ENCODE measurements around the gene ATP1B2.
"Not testable (repeated sequence)": the region's sequence is repeated elsewhere in the genome, so short reads cannot be mapped to it uniquely, and the experiment has no call there.

GRCh38 chr17:7625749-7626148 lies 25.0 kb upstream of the ATP1B2 start:
- TF ChIP-seq, protein P1, sequence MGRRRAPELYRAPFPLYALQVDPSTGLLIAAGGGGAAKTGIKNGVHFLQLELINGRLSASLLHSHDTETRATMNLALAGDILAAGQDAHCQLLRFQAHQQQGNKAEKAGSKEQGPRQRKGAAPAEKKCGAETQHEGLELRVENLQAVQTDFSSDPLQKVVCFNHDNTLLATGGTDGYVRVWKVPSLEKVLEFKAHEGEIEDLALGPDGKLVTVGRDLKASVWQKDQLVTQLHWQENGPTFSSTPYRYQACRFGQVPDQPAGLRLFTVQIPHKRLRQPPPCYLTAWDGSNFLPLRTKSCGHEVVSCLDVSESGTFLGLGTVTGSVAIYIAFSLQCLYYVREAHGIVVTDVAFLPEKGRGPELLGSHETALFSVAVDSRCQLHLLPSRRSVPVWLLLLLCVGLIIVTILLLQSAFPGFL (CRISPR knock-in tag; IDR thresholded peaks at IDR 0.05; ENCODE audit: borderline replicate concordance), result not testable (repeated sequence)
- not testable (repeated sequence) for TF ChIP-seq CBFB (CRISPR knock-in tag; IDR thresholded peaks at IDR 0.05; ENCODE audit: low read depth); ZBTB21 (CRISPR knock-in tag; IDR thresholded peaks at IDR 0.05; ENCODE audit: borderline replicate concordance); CTCF (IDR thresholded peaks at IDR 0.05); IRF1 (CRISPR knock-in tag; IDR thresholded peaks at IDR 0.05); ZNF138 (CRISPR knock-in tag; conservative IDR thresholded peaks at IDR 0.05)
- TF ChIP-seq, protein P2, sequence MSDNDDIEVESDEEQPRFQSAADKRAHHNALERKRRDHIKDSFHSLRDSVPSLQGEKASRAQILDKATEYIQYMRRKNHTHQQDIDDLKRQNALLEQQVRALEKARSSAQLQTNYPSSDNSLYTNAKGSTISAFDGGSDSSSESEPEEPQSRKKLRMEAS (CRISPR knock-in tag; IDR thresholded peaks at IDR 0.05), result not testable (repeated sequence)
- TF ChIP-seq, protein P3, sequence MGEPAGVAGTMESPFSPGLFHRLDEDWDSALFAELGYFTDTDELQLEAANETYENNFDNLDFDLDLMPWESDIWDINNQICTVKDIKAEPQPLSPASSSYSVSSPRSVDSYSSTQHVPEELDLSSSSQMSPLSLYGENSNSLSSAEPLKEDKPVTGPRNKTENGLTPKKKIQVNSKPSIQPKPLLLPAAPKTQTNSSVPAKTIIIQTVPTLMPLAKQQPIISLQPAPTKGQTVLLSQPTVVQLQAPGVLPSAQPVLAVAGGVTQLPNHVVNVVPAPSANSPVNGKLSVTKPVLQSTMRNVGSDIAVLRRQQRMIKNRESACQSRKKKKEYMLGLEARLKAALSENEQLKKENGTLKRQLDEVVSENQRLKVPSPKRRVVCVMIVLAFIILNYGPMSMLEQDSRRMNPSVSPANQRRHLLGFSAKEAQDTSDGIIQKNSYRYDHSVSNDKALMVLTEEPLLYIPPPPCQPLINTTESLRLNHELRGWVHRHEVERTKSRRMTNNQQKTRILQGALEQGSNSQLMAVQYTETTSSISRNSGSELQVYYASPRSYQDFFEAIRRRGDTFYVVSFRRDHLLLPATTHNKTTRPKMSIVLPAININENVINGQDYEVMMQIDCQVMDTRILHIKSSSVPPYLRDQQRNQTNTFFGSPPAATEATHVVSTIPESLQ (CRISPR knock-in tag; IDR thresholded peaks at IDR 0.05), result not testable (repeated sequence)
- TF ChIP-seq, protein P4, sequence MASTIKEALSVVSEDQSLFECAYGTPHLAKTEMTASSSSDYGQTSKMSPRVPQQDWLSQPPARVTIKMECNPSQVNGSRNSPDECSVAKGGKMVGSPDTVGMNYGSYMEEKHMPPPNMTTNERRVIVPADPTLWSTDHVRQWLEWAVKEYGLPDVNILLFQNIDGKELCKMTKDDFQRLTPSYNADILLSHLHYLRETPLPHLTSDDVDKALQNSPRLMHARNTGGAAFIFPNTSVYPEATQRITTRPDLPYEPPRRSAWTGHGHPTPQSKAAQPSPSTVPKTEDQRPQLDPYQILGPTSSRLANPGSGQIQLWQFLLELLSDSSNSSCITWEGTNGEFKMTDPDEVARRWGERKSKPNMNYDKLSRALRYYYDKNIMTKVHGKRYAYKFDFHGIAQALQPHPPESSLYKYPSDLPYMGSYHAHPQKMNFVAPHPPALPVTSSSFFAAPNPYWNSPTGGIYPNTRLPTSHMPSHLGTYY (CRISPR knock-in tag; IDR thresholded peaks at IDR 0.05), result not testable (repeated sequence)

All from WTC11 (cell line).